GM12864 (cell line): Measurements from ENCODE around the gene PKD2L1.
A peak's percentile ranks its signal among the peaks of the same experiment; 100 is the strongest.
"Not testable (repeated sequence)": the region's sequence is repeated elsewhere in the genome, so short reads cannot be mapped to it uniquely, and the experiment has no call there.

Experiments
- DNase-seq: peaks from one replicate; pipeline ENCODE4 v3.0.0-alpha.2; 2011; ENCODE audit warnings: low read depth
- H3K4me3 ChIP-seq: 2 replicates; pipeline ENCODE4 v1.5.1; 2011; ENCODE audit warnings: mild to moderate bottlenecking, low read depth, low read length, control low read depth
- TF ChIP-seq, protein P1 (sequence below): IDR thresholded peaks from 2 replicates; pipeline ENCODE4 v1.5.1; 2011; ENCODE audit warnings: low read depth, mild to moderate bottlenecking, moderate library complexity, low read length, control low read depth, inconsistent platforms; ENCODE audit errors: missing control alignments

Gene PKD2L1

GRCh38 chr10:100293066-100293465, 37.0 kb downstream of the PKD2L1 start:
- TF ChIP-seq, protein P1, sequence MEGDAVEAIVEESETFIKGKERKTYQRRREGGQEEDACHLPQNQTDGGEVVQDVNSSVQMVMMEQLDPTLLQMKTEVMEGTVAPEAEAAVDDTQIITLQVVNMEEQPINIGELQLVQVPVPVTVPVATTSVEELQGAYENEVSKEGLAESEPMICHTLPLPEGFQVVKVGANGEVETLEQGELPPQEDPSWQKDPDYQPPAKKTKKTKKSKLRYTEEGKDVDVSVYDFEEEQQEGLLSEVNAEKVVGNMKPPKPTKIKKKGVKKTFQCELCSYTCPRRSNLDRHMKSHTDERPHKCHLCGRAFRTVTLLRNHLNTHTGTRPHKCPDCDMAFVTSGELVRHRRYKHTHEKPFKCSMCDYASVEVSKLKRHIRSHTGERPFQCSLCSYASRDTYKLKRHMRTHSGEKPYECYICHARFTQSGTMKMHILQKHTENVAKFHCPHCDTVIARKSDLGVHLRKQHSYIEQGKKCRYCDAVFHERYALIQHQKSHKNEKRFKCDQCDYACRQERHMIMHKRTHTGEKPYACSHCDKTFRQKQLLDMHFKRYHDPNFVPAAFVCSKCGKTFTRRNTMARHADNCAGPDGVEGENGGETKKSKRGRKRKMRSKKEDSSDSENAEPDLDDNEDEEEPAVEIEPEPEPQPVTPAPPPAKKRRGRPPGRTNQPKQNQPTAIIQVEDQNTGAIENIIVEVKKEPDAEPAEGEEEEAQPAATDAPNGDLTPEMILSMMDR, result no peak
- no peak for DNase-seq

DNA sequence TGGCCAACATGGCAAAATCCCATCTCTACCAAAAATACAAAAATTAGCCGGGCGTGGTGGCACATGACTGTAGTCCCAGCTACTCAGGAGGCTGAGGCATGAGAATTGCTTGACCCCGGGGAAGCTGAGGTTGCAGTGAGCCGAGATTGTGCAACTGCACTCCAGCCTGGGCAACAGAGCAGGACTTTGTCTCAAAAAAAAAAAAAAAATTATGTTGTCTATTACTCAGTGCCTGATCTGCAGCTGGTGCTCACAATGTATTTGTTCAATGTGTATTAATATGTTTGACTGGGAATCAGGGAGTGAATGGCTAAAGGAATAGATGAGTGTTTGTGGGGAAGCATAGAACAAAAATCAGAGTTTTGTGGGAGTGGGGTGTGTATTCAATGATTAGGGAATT, 37.7 kb downstream of the PKD2L1 start:
- DNase-seq, H3K4me3 ChIP-seq: not testable (repeated sequence)

More at GRCh38 chr10:100293066-100293465, 37.0 kb downstream of the PKD2L1 start:
- no peak overlapping the region for H3K4me3 ChIP-seq

DNA sequence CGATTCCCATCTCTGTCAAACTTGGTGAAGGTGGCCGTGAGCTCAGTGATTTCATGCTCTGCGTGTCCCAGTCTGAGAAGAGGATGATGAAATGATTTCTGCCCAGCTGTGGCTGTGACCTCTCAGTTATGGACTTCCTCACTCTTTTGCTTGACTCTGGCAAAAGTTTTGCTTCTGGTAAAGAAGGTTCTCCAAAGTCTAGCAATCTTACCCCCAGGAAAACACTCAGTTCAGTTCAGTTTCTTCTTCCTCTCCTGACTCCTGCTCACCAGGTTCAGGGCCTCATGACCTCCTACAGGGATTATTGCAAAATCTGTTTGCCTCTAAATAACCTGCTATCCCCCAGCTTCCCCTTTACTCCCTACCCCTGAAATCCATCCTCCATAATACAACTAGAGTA, 38.7 kb downstream of the PKD2L1 start:
- TF ChIP-seq, protein P1, result no peak
- no peak for DNase-seq
- H3K4me3 ChIP-seq, result no peak overlapping the region

DNA sequence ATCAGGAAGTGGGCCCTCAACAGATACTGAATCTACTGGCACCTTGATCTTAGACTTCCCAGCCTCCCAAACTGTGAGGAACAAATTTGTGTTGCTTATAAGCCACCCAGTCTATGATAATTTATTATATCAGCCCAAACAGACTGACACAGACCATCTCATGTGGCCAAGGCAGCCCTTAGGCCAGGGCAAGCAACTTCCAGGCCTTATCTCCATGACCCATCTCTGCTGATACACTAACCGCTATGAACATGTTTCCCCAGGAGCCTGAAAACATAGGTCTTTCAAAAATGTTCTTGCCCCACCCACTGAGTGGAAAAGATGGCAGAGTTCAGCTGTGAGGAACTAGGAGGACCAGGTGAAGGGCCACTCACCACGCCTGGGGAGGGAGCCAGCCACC, 40.4 kb downstream of the PKD2L1 start:
- no peak overlapping the region for H3K4me3 ChIP-seq
- no peak for DNase-seq
- TF ChIP-seq, protein P1, result no peak

- no peak overlapping the region for H3K4me3 ChIP-seq
- TF ChIP-seq, protein P1, result no peak
- DNase-seq, result no peak
These were observed 41.8 kb downstream of the PKD2L1 start for GRCh38 chr10:100288196-100288595.

- TF ChIP-seq, protein P1, result no peak
- H3K4me3 ChIP-seq, result no peak overlapping the region
- no peak for DNase-seq
These were observed 42.3 kb downstream of the PKD2L1 start for GRCh38 chr10:100287756-100288155.

DNA sequence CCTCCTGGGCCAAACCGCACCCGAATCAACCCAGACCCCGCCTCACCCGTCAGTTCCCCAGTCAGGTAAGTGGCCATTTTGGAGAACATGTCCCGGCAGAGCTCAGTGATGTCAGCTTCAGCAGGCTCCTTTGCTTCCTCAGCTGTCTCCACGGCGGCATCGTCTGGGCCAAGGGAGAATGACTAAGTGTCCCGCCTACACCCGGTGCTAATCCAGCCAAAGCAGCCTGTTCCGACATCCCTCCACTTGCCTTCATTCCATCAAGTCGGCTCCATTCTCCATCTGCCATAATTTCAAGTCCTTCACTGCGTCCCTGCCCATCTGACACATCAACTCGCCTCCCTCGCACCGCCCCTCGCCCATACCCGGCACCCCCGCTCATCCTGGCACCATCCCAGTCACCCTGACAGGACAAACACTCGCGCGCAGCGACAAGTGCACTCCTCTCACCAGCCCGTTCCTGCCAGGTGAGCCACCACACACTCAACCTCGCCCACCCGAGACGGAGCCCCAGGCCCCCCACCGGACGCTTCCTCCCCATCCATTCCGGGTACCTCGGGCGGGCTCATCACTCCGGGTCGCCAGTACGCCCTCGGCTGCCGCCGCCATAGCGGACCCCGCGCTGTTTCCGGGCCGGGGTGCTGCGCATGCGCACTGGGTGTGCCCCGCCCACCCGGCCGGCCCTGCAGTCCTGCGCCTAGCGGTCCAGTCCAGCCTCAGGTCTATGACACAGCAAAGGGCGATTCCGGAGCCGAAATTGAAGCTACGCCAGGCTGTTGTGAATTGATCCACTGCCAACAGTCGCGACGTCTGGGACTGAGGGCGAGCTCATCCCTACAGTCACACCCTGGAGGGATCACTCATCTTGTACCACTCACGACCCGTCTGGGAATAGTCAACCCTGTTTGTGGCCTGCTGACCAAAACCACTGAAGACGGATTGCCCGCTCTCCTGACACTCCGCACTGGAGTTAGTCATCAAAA, 43.7 kb downstream of the PKD2L1 start, which contains the start of gene BLOC1S2:
Gene BLOC1S2 (minus strand): TSS at position 630 of the 983 bp plus-strand sequence. CDS start 21 bp downstream, at position 609.
- peak within 1 kb of the TSS; percentile 93 for H3K4me3 ChIP-seq
- peak; percentile 44 for DNase-seq
- TF ChIP-seq, protein P1, result no peak

GRCh38 chr10:100285326-100285725, 44.7 kb downstream of the PKD2L1 start:
- DNase-seq, result not testable (repeated sequence)
- H3K4me3 ChIP-seq, result peak overlapping the region; percentile 93
